Endodermal cell (in vitro differentiated cells): ENCODE results near the gene NUTM1. TPM values are rescaled to one million over a fixed set of nuclear protein-coding genes. Genes with fewer than 3 reads are reported as not detected.

Experiments used
- DNase-seq: peaks from one replicate; pipeline ENCODE4 v3.0.0-alpha.2; 2017
- H3K27ac ChIP-seq: 2 replicates; pipeline ENCODE4 v1.5.1; 2013; ENCODE audit warnings: mild to moderate bottlenecking, low read depth, low read length, moderate library complexity
- H3K27me3 ChIP-seq: 2 replicates; pipeline ENCODE4 v1.6.1; 2013; ENCODE audit warnings: mild to moderate bottlenecking, low read length, moderate library complexity; ENCODE audit not compliant: insufficient read depth, control insufficient read depth, poor library complexity, severe bottlenecking
- H3K36me3 ChIP-seq: 2 replicates; pipeline ENCODE4 v1.7.0; 2013; ENCODE audit warnings: mild to moderate bottlenecking, low read length, moderate library complexity; ENCODE audit not compliant: control insufficient read depth, insufficient read depth
- H3K4me1 ChIP-seq: one replicate; pipeline ENCODE4 v1.7.0; 2013; ENCODE audit warnings: low read length; ENCODE audit not compliant: control insufficient read depth, insufficient read depth
- H3K4me3 ChIP-seq: 2 replicates; pipeline ENCODE4 v1.5.1; 2013; ENCODE audit warnings: mild to moderate bottlenecking, low read length, moderate library complexity
- H3K9ac ChIP-seq: 2 replicates; pipeline ENCODE4 v1.6.1; 2013; ENCODE audit warnings: mild to moderate bottlenecking, low read length, moderate library complexity; ENCODE audit not compliant: poor library complexity, severe bottlenecking; ENCODE audit errors: extremely low read depth
- H3K9me3 ChIP-seq: 2 replicates; pipeline ENCODE4 v1.6.1; 2013; ENCODE audit warnings: mild to moderate bottlenecking, low read length, moderate library complexity; ENCODE audit not compliant: control insufficient read depth
- H3K27ac Mint-ChIP-seq: 2 replicates; pipeline ENCODE4 v1.8.0; 2020; ENCODE audit warnings: mixed read lengths
- H3K27me3 Mint-ChIP-seq: 2 replicates; pipeline ENCODE4 v1.8.0; 2021; ENCODE audit warnings: mild to moderate bottlenecking, mixed read lengths; ENCODE audit not compliant: insufficient read depth
- H3K36me3 Mint-ChIP-seq: 2 replicates; pipeline ENCODE4 v1.8.0; 2020; ENCODE audit warnings: low read depth, mixed read lengths
- H3K4me1 Mint-ChIP-seq: 2 replicates; pipeline ENCODE4 v1.8.0; 2020; ENCODE audit warnings: mixed read lengths
- H3K4me3 Mint-ChIP-seq: 2 replicates; pipeline ENCODE4 v1.8.0; 2020; ENCODE audit warnings: mild to moderate bottlenecking, moderate library complexity, mixed read lengths
- H3K9me3 Mint-ChIP-seq: 2 replicates; pipeline ENCODE4 v1.8.0; 2020; ENCODE audit warnings: mild to moderate bottlenecking, mixed read lengths
- CTCF ChIP-seq: fragments of 200-600 bp; sonication (generic); conservative IDR thresholded peaks from 2 replicates; pipeline ENCODE4 v1.5.0; 2021; ENCODE audit warnings: antibody characterized with exemption, mild to moderate bottlenecking
- WGBS, 2 experiments: methylation state at CpG; one replicate each; pipeline versions ENCODE4 v1.1.5 to v1.1.7; 2013; ENCODE audit warnings: missing lambda C conversion rate in 2 of 2, mixed read lengths in 1 of 2; ENCODE audit not compliant: insufficient coverage in 1 of 2, insufficient read length in 1 of 2; 5-methylcytosine and 5-hydroxymethylcytosine counted together
- long read RNA-seq, 4 experiments: library from polyadenylated mRNA in 2 of 4; library from RNA in 1 of 4; library from capped mRNA in 1 of 4; stranded (forward) in 3 of 4; unstranded in 1 of 4; transcript quantifications; one replicate each; pipeline ENCODE4 v2.0.0, GENCODE V29; 2020 to 2021; ENCODE audit warnings: inconsistent platforms in 1 of 4
- polyA plus RNA-seq, 2 experiments: library from polyadenylated mRNA; stranded (reverse); fragments of 50-300 nt; gene quantifications; one replicate each; pipeline ENCODE4 v1.2.3, GENCODE V29; 2013
- total RNA-seq, 2 donors: library from RNA; stranded (reverse); fragmentation: NEBNext Ultra II Directional in 1 of 2; extraction: Animal tissue kit (Norgen Biotek cat#: 25700) in 1 of 2; gene quantifications; 2 replicates in 1 of 2; 3 replicates in 1 of 2; pipeline ENCODE4 v1.2.1, GENCODE V29; 2021

The NUTM1 gene
- under 1 TPM in 1 of 2 donors, not detected in 1; 0.09 TPM for total RNA-seq
- not detected for polyA plus RNA-seq (2013, experiment 1 of 2)
- not detected for polyA plus RNA-seq (2013, experiment 2 of 2)
- long read RNA-seq, experiment 1 = 0 reads
- long read RNA-seq, experiment 2 = 0 reads
- long read RNA-seq, experiment 3 = 0 reads
- long read RNA-seq, experiment 4 = 0 reads

- TF ChIP-seq CTCF = peak; percentile 97
- H3K27ac ChIP-seq = peak within 1 kb of the TSS; percentile 82
- no peak within 1 kb of the TSS for H3K4me3 Mint-ChIP-seq
Measured at GRCh38 chr15:34342737-34343575, at the start of gene NUTM1, which contains the start of gene NOP10. Gene NUTM1, plus strand, starts transcription at chr15:34343315. Its CDS starts 382 bp downstream, at chr15:34343697. Gene NOP10, minus strand, starts transcription at chr15:34343136. Its CDS starts 63 bp downstream, at chr15:34343073.

GRCh38 chr15:34297059-34297458 lies 46.1 kb upstream of the NUTM1 start:
- no peaks in the 10 kb centered on the region for H3K27me3 ChIP-seq
- H3K9me3 ChIP-seq = no peaks in the 10 kb centered on the region
- H3K4me3 Mint-ChIP-seq = no peak overlapping the region
- no peak overlapping the region for H3K4me3 ChIP-seq
- no peaks in the 10 kb centered on the region for H3K4me1 Mint-ChIP-seq
- no peak for DNase-seq
- WGBS, 2 experiments = 100% methylated on average over 1 of the region's 1 CpG; no CpG with 5 or more reads in 1 of the 2 experiments
- H3K9me3 Mint-ChIP-seq = no peaks in the 10 kb centered on the region
- no peak overlapping the region for H3K27ac ChIP-seq
- peaks cover 6% of the 10 kb centered on the region for H3K36me3 Mint-ChIP-seq
- H3K9ac ChIP-seq = no peak overlapping the region
- H3K4me1 ChIP-seq = no peaks in the 10 kb centered on the region
- no peak for TF ChIP-seq CTCF
- no peaks in the 10 kb centered on the region for H3K27me3 Mint-ChIP-seq
- no peaks in the 10 kb centered on the region for H3K36me3 ChIP-seq
- H3K27ac Mint-ChIP-seq = no peak overlapping the region

More at GRCh38 chr15:34342737-34343575, at the start of gene NUTM1, which contains the start of gene NOP10:
- Histone ChIP-seq H3K4me1 (no peaks in the 10 kb centered on the region), H3K4me3 (peak within 1 kb of the TSS; percentile 99), H3K27me3 (no peaks in the 10 kb centered on the region), H3K9ac (peak within 1 kb of the TSS; percentile 88), H3K36me3 (peaks cover 30% of the 10 kb centered on the region), H3K9me3 (no peaks in the 10 kb centered on the region)
- peaks cover 10% of the 10 kb centered on the region for H3K4me1 Mint-ChIP-seq
- H3K36me3 Mint-ChIP-seq = peaks cover 28% of the 10 kb centered on the region
- DNase-seq = peak; percentile 98
- H3K27me3 Mint-ChIP-seq = peaks cover under 1% of the 10 kb centered on the region
- WGBS, 2 experiments = 1 to 2% methylated on average over 24 to 37 of the region's 38 CpGs
- H3K27ac Mint-ChIP-seq = peak within 1 kb of the TSS; percentile 81
- H3K9me3 Mint-ChIP-seq = no peaks in the 10 kb centered on the region

- H3K9me3 ChIP-seq = no peaks in the 10 kb centered on the region
Measured at GRCh38 chr15:34301058-34301457, 42.1 kb upstream of the NUTM1 start.

More at GRCh38 chr15:34301058-34301457, 42.1 kb upstream of the NUTM1 start:
- Histone ChIP-seq H3K4me3 (no peak overlapping the region), H3K9ac (no peak overlapping the region), H3K27me3 (no peaks in the 10 kb centered on the region), H3K36me3 (no peaks in the 10 kb centered on the region), H3K27ac (no peak overlapping the region), H3K4me1 (no peaks in the 10 kb centered on the region)
- Mint-ChIP-seq H3K27ac (no peak overlapping the region), H3K4me1 (peaks cover 2% of the 10 kb centered on the region), H3K4me3 (no peak overlapping the region), H3K36me3 (peaks cover 8% of the 10 kb centered on the region), H3K9me3 (no peaks in the 10 kb centered on the region), H3K27me3 (no peaks in the 10 kb centered on the region)
- WGBS, 2 experiments = 94 to 95% methylated on average over 2 to 3 of the region's 3 CpGs
- DNase-seq = no peak
- TF ChIP-seq CTCF = no peak
